Hematopoietic multipotent progenitor cell treated with erythropoietin and hydrocortisone succinate and interleukin-3 and kit ligand, for 4 days (in vitro differentiated cells): ENCODE measurements around the gene SPEF1.
A peak's percentile ranks its signal among the peaks of the same experiment; 100 is the strongest.
"Not testable (repeated sequence)": the region's sequence is repeated elsewhere in the genome, so short reads cannot be mapped to it uniquely, and the experiment has no call there.

Source experiments
- DNase-seq: peaks from one replicate; pipeline ENCODE4 v3.0.0-alpha.2; 2015

SPEF1 gene

GRCh38 chr20:3781153-3781910 lies at the start of gene SPEF1:
TSS of gene SPEF1 (minus strand) at chr20:3781448. CDS start at chr20:3781287, 161 bp downstream.
- DNase-seq, result peak; percentile 96

DNA sequence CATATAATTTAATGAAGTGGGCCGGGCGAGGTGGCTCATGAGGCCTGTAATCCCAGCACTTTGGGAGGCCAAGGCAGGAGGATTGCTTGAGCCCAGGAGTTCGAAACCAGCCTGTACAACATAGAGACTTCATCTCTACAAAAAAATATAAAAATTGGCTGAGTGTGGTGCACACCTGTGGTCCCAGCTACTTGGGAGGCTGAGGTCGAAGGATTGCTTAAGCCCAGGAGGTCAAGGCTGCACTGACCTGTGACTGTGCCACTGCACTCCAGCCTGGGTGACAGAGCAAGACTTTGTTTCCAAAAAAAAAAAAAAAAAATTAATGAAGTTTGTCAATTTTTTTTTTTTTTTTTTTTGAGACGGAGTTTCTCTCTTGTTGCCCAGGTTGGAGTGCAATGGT lies 48.6 kb upstream of the SPEF1 start:
- not testable (repeated sequence) for DNase-seq

DNA sequence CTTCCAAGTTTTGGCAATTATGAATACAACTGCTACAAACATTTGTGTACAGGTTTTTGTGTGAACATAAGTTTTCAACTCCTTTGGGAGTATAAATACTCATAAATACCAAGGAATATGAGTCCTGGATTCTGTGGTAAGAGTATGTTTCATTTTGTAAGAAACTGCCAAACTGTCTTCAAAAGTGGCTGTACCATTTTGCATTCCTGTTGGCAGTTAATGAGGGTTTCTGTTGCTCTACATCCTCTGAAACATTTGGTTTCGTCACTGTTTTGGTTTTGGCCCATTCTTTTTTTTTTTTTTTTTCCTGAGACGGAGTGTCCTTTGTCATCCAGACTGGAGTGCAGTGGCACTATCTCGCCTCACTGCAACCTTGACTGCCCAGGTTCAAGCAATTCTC lies 47.5 kb upstream of the SPEF1 start:
- no peak for DNase-seq

DNA sequence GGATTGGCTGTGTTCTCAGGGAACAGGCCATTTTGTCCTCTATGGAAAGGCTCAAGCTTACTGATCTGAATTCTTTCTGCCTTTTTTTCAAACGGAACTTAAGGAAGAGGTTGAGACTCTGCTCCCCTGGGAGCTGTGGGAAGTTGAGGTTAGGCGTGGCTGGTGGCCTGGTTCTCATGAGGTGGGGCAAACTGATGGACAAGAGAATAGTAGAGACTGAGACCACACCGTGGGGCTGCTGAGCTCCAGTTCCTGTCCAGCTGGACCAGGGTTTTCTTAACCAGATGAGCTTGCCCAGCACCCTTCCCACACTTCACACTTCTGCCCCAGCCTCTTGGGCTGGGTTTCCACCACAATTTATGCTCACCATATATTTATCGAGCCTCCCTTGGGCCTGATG lies 45.2 kb upstream of the SPEF1 start:
- no peak for DNase-seq

- DNase-seq, result no peak
Measured at GRCh38 chr20:3825526-3825925, 44.3 kb upstream of the SPEF1 start.

- DNase-seq, result no peak
Measured at GRCh38 chr20:3823881-3824280, 42.6 kb upstream of the SPEF1 start.

DNA sequence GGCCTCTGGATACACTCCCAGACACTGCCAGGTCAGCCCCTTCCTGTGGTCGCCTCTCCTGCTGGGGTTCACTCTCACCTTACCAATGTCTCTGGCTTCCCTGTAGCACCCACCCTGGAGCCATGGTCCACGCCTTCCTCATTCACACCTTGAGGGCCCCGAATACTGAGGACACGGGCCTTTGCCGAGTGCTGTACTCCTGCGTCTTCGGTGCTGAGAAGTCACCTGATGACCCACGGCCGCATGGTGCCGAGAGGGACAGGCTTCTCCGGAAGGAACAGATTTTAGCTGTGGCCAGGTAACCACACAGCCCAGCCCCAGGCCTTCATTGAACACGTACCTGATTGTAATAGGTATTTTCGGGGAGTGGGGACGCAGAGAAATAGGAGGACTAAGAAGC lies 40.7 kb upstream of the SPEF1 start:
- no peak for DNase-seq

DNA sequence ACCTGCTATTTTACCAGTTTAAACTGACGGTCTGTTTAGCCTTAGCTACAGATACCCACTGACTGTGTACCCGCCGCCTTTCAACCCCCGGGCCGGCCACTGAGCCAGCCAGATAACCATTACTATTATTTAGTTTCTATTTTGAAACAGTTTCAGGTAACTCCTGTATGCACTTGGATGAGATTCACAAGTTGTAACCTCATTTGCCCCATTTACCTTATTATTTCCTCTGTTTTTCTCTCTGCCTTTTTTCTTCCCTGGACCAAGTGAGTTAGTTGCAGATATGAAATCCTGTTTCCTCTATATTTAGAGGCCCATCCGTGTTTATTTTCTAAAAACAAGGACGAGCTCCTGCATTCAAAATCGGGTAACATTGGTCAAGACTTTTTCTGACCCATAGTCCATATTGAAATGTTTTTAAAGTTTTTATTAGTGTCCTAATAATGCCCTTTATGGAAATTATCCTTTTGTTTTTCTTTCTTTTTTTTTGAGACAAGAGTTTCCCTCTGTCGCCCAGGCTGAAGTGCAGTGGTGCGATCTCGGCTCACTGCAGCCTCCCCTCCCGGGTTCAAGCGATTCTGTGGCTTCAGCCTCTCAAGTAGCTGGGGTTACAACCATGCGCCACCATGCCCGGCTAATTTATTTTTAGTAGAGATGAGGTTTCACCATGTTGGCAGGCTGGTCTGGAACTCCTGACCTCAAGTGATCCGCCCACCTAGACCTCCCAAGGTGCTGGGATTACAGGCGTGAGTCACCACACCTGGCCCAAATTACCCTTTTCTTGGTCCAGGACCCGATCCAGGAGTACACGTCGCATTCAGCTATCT lies 39.9 kb upstream of the SPEF1 start:
- no peak for DNase-seq

DNA sequence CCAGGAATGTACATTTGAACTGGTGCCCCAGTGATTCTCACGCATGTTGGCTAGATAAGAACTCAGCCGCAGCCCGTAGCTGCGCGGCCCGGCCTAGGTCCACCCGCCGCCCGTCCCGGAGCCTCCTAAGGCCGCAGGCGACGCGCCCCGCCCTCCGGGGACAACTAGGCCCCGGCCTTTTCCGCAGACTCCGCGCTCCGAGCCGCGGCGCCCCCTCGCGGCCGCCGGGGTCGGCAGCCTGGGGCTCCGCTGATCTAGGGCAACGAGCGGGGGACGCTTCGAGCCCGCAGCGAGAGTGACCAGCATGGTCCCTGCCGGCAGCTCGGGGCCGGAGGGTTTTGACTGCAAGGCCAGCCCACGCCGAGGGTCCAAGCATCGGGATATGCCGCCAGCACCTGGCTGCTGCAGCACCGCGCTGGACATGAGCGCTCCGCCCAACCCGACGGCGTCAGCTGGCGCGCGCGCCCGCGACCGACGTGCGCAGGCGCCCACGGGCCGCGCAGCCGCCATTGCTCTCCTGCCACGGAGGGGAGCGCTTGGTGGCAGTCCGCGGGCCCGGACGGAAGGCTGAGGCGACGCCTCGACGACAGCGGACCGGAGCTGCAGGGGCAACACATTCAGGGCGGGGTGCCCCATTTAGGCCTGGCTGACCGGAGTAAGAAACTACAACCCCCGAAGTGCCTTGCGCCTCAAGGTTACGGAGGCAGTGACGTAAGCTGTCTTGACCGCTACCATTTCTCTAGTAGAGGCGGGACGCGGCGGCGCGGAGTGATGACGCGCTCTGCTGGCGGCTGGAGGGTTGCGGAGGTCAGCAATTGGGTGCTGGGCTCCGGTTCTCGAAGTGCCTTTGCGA lies 39.0 kb upstream of the SPEF1 start, which contains the start of gene AP5S1:
TSS of gene AP5S1 (plus strand) at position 500 of the 853 bp plus-strand sequence. CDS start 1,571 bp downstream, outside the sequence.
- DNase-seq, result peak; percentile 98

- DNase-seq, result peak; percentile 51
Measured at GRCh38 chr20:3819411-3820047, 38.3 kb upstream of the SPEF1 start.

- DNase-seq, result peak; percentile 86
Measured at GRCh38 chr20:3818155-3819151, 37.2 kb upstream of the SPEF1 start.

DNA sequence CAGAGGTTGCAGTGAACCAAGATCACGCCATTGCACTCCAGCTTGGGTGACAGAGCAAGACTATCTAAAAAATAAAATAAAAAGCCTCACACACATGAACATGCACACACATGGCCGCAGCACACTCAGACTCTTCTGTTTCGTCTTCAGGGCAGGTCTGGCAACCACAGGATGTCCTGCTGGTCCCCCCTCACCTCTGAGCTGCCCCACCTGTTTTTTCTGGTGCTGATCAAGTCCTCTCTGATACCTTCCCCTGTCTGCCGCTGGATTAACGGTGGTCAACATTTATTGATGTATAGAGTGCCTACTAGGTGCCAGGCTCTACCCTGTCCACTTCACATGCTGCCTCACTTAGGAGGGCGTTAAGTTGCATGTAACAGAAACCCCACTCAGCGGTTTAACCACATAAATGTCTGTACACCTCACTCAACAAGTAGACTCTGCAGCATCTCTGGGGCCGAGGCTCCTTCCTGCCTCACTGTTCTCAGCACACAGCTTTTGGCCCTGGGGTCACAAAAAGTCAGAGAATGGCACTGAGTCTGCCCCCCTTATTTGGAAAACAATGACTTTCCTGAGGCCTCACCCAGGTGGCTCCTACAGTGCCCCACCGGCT lies 34.6 kb upstream of the SPEF1 start:
- no peak for DNase-seq

DNA sequence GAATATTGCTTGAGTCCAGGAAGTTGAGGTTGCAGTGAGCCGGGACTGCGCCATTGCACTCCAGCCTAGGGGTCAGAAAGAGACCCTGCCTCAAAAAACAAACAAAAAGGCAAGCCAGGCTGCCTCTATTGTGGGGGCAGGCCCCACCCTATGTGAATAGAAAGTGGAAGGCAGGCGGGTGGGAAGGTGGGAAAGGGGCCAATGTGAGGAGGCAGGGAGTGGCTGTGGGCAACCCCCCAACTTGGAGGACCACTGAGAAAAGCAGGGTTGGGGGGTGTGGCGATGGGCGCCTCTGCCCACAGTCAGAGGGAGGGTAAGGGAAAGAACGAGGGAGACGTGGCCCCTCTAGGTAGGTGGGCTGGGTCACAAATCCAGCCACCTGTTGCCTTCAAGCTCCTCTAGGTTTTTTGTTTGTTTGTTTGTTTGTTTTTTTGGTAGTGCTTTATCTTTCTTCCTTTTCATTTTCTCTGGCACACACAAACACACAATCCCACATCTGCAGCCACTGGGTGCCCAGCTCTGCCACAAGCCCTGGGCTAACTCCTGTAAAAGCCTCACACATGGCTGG lies 33.8 kb upstream of the SPEF1 start:
- DNase-seq, result no peak

DNA sequence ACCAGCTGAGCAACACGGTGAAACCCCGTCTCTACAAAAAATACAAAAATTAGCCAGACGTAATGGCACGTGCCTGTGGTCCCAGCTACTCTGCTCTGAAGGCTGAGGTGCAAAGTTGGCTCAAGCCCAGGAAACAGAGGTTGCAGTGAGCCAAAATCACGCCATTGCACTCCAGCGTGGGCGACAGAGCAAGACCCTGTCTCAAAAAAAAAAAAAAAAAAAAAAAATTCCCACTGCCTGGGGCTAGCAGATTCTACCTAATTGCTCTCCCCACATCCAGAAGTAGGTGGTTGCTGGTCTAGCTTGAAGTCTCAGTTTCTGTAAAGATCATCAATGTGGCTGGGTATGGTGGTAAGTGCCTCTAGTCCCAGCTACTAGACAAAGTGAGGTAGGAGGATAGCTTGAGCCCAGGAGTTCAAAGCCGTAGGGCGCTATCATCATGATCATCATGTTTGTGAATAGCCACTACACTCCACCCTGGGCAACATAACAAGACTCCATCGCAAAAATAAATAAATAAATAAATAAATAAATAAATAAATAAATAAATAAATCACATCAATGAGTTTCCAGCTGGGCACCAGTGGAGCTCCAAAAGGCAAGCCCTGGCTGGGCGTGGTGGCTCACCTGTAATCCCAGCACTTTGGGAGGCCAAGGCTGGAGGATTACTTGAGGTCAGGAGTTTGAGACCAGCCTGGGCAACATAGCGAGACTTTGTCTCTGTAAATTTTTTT lies 32.8 kb upstream of the SPEF1 start:
- DNase-seq, result no peak

DNA sequence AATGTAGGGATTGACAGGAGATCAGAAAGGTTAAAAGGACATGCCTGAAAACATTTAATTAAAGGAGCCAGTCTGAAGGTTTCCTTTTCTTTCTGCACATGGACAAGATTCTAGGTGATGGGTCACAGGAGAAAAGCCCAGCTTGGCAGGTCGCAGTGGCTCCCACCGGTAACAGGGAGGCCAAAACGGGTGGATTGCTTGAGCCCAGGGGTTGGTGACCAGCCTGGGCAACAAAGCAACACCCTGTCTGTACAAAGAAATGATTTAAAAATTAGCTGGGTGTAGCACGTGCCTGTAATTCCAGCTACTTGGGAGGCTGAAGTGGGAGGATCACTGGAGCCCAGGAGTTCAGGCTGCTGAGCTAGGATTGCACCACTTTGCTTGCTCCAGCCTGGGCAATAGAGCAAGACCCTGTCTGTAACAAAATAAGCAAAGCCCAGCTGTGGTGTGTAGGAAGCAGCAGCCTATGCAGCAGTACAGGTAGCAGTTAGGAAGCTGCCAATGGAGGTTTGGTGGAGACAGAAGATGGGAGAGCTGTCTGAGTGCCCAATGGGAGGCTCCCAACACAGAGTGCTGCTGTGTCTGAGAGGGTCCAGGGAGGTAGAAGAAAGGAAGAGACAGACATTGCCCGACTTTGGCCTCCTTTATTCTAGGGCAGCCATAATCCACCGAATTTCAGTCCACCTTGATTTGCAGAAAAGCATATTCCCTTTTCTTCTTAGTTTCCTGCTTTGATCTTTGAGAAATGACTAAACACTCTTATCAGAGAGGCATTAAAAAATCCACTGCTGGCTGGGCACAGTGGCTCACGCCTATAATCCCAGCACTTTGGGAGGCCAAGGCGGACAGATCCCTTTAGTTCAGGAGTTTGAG lies 32.0 kb upstream of the SPEF1 start:
- no peak for DNase-seq

GRCh38 chr20:3812259-3812681 lies 31.0 kb upstream of the SPEF1 start:
- DNase-seq, result peak; percentile 25

DNA sequence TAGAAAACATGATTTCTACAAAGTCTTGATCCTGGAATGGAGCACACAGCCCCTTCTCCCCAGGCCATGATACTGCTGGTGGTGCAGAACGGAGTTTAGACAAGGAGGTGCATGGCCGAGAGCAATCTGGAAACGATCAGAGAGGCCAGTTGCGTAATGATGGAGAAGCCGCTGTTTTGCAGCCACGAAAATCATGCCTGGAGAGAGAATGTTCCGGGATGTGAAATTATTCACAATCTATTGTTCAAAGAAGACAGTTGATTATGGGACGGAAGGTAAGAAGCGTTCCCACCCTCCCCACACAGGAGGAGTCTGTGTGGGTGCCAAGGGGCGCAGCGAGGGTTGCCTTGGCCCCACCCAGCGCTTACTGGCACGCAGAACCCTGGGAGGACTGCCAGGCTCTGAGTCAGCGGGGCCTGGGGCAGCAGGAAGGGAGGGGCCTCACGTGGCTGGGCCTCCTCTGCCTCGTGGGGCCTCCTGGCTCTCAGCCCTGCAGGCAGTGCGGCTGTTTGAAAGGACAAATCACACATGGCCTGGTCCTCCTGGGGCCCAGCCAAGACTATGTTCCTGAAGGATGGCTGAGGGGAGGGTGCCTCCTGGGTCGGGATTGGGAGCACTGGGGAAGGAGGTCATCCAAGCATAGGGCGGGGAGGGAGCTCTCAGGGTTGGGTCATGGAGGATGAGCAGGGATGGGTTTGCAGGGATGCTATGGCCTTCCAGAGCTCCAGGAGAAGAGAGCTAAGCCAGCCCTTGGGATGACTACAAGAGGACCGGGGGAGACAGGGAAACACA lies 30.4 kb upstream of the SPEF1 start:
- DNase-seq, result peak; percentile 98

- no peak for DNase-seq
Measured at GRCh38 chr20:3808544-3808943, 27.3 kb upstream of the SPEF1 start.
